A549 (cell line): ENCODE data around the gene ZFYVE27. TPM values are rescaled to one million over a fixed set of nuclear protein-coding genes. Genes with fewer than 3 reads are reported as not detected.

Source experiments
- ATAC-seq, 2 experiments: fragments of 200-7000 bp in 1 of 2; fragments of >200 bp in 1 of 2; cut with Nextera tagmentation in 1 of 2; cut with Tn5 transposase in 1 of 2; 3 replicates each; pipeline versions ENCODE4 v1.8.0 to v1.9.1; 2018 to 2020; ENCODE audit warnings: mild to moderate bottlenecking in 1 of 2, moderate library complexity in 1 of 2
- CTCF ChIA-PET: fragments of 300-600 bp; sonication (Branson Sonifier 250); formaldehyde crosslinking; extraction: SDS; loops from one replicate; lab custom pipeline; 2021; ENCODE audit warnings: antibody characterized with exemption, inconsistent platforms; lab: Yijun Ruan, JAX
- POLR2A ChIA-PET: fragments of 350-600 bp; formaldehyde crosslinking; extraction: SDS; loops from one replicate; lab custom pipeline; 2021; ENCODE audit warnings: antibody characterized with exemption, inconsistent platforms; lab: Yijun Ruan, JAX
- DNase-seq, 2 experiments: peaks; one replicate each; pipeline versions ENCODE4 v3.0.0 to v3.0.0-alpha.2; 2011 to 2016; ENCODE audit warnings: low read depth in 1 of 2, low spot score in 1 of 2
- FAIRE-seq: peaks from 2 replicates; lab custom pipeline; 2011; peaks lifted over from hg19 to GRCh38; lab: Jason Lieb, UNC
- H3K27ac ChIP-seq, 2 experiments: fragments of >200 bp; sonication (Bioruptor Twin); formaldehyde crosslinking; 3 replicates each; pipeline ENCODE4 v1.5.1; 2016 to 2017
- H3K4me1 ChIP-seq: fragments of >200 bp; sonication (Bioruptor Twin); formaldehyde crosslinking; 3 replicates; pipeline ENCODE4 v1.6.1; 2016
- H3K4me2 ChIP-seq: fragments of >200 bp; sonication (Bioruptor Twin); formaldehyde crosslinking; 3 replicates; pipeline ENCODE4 v1.6.1; 2016
- H3K4me3 ChIP-seq: fragments of >200 bp; sonication (Bioruptor Twin); formaldehyde crosslinking; 3 replicates; pipeline ENCODE4 v1.5.1; 2016
- H3K9me3 ChIP-seq: fragments of >200 bp; sonication (Bioruptor Twin); formaldehyde crosslinking; 3 replicates; pipeline ENCODE4 v1.6.1; 2016
- CBX2 ChIP-seq: fragments of 200-600 bp; sonication (generic); IDR thresholded peaks from 2 replicates; pipeline ENCODE4 v1.6.1; 2016; ENCODE audit warnings: low read depth, mild to moderate bottlenecking, borderline replicate concordance
- CBX8 ChIP-seq: fragments of 200-600 bp; sonication (generic); IDR thresholded peaks from 2 replicates; pipeline ENCODE4 v1.6.1; 2016
- CHD2 ChIP-seq: fragments of 150-350 bp; IDR thresholded peaks from 2 replicates; pipeline ENCODE4 v1.6.1; 2014; ENCODE audit warnings: low read length; ENCODE audit not compliant: partially characterized antibody
- EP300 ChIP-seq, 2 experiments: fragments of >200 bp; sonication (Bioruptor Twin); formaldehyde crosslinking; IDR thresholded peaks; 2 replicates in 1 of 2; 3 replicates in 1 of 2; pipeline ENCODE4 v1.6.1; 2016 to 2017
- FOSB ChIP-seq: fragments of 250-450 bp; sonication (Bioruptor Pico); IDR thresholded peaks from 2 replicates; pipeline ENCODE4 v1.5.0; 2020; ENCODE audit warnings: mild to moderate bottlenecking, moderate library complexity
- FOSL2 ChIP-seq, 2 experiments: fragments of 450-650 bp in 1 of 2; fragments of >200 bp in 1 of 2; sonication (Bioruptor Twin) in 1 of 2; formaldehyde crosslinking; IDR thresholded peaks; 2 replicates each; pipeline versions ENCODE4 v1.5.0 to v1.6.1; 2016 to 2020; ENCODE audit warnings: mild to moderate bottlenecking in 1 of 2, moderate library complexity in 1 of 2
- HDAC2 ChIP-seq: fragments of 200-600 bp; sonication (generic); IDR thresholded peaks from 2 replicates; pipeline ENCODE4 v1.6.1; 2016
- HEYL ChIP-seq: fragments of 250-450 bp; sonication (Bioruptor Pico); IDR thresholded peaks from 2 replicates; pipeline ENCODE4 v1.8.0; 2021; ENCODE audit warnings: mild to moderate bottlenecking, moderate library complexity
- HOXA7 ChIP-seq: fragments of 250-450 bp; sonication (Bioruptor Pico); IDR thresholded peaks from 2 replicates; pipeline ENCODE4 v1.5.0; 2020; ENCODE audit warnings: mild to moderate bottlenecking, moderate library complexity
- HOXB13 ChIP-seq: fragments of 250-450 bp; sonication (Bioruptor Pico); IDR thresholded peaks from 2 replicates; pipeline ENCODE4 v1.5.0; 2020; ENCODE audit warnings: low read depth, mild to moderate bottlenecking, moderate library complexity
- HOXB5 ChIP-seq: fragments of 250-450 bp; sonication (Bioruptor Pico); IDR thresholded peaks from 2 replicates; pipeline ENCODE4 v1.5.0; 2020; ENCODE audit warnings: mild to moderate bottlenecking, moderate library complexity
- JUN ChIP-seq, 2 experiments: fragments of >200 bp; sonication (Bioruptor Twin); formaldehyde crosslinking; IDR thresholded peaks; 2 replicates in 1 of 2; 3 replicates in 1 of 2; pipeline ENCODE4 v1.6.1; 2016 to 2017
- KDM5A ChIP-seq: fragments of 200-600 bp; sonication (generic); IDR thresholded peaks from 2 replicates; pipeline ENCODE4 v1.6.1; 2016; ENCODE audit warnings: antibody characterized with exemption, mild to moderate bottlenecking
- MAFK ChIP-seq: fragments of 450-650 bp; IDR thresholded peaks from 2 replicates; pipeline ENCODE4 v1.6.1; 2014; ENCODE audit not compliant: partially characterized antibody
- MAZ ChIP-seq: fragments of 150-350 bp; IDR thresholded peaks from 2 replicates; pipeline ENCODE4 v1.6.1; 2014; ENCODE audit warnings: antibody characterized with exemption, low read depth, low read length, borderline replicate concordance
- MYC ChIP-seq: IDR thresholded peaks from 2 replicates; pipeline ENCODE4 v1.6.1; 2012; ENCODE audit warnings: mild to moderate bottlenecking, inconsistent platforms, low read length, improper control_type of control experiment, borderline replicate concordance
- NR3C1 ChIP-seq: fragments of >200 bp; sonication (Bioruptor Twin); formaldehyde crosslinking; IDR thresholded peaks from 3 replicates; pipeline ENCODE4 v1.6.1; 2017
- POLR2A ChIP-seq: IDR thresholded peaks from 2 replicates; pipeline ENCODE4 v1.6.1; 2012; ENCODE audit warnings: mild to moderate bottlenecking, low read length
- RFX5 ChIP-seq: fragments of 450-650 bp; IDR thresholded peaks from 2 replicates; pipeline ENCODE4 v1.7.1; 2014; ENCODE audit warnings: antibody characterized with exemption, mild to moderate bottlenecking, moderate library complexity
- SMC3 ChIP-seq: fragments of >200 bp; sonication (Bioruptor Twin); formaldehyde crosslinking; IDR thresholded peaks from 3 replicates; pipeline ENCODE4 v1.6.1; 2018; ENCODE audit warnings: inconsistent platforms
- ZNF302 ChIP-seq: fragments of 250-450 bp; sonication (Bioruptor Pico); IDR thresholded peaks from 2 replicates; pipeline ENCODE4 v1.9.0; 2021; ENCODE audit warnings: inconsistent platforms, mild to moderate bottlenecking, moderate library complexity
- WGBS: methylation state at CpG from one replicate; pipeline ENCODE4 v1.1.6; 2017; ENCODE audit errors: missing lambda C conversion rate; 5-methylcytosine and 5-hydroxymethylcytosine counted together
- polyA plus RNA-seq, 4 experiments: library from polyadenylated mRNA; depleted of rRNA in 3 of 4; stranded (reverse); fragments of >200 nt; fragmentation: RNase III in 1 of 4; extraction: RNeasy Plus Mini Kit Qiagen cat#74134 plus additional on column Dnase treatment in 1 of 4; gene quantifications; 2 replicates in 3 of 4; 3 replicates in 1 of 4; pipeline ENCODE4 v1.2.3, GENCODE V29; 2011 to 2017
- TF ChIP-seq, protein P1 (sequence below): fragments of >200 bp; sonication (Bioruptor Twin); formaldehyde crosslinking; IDR thresholded peaks from 3 replicates; pipeline ENCODE4 v1.5.1; 2016
- TF ChIP-seq, protein P2 (sequence below): fragments of 150-350 bp; IDR thresholded peaks from 2 replicates; pipeline ENCODE4 v1.6.1; 2014; ENCODE audit warnings: low read depth, mild to moderate bottlenecking, low read length
- TF ChIP-seq, protein P3 (sequence below): fragments of 450-650 bp; IDR thresholded peaks from 2 replicates; pipeline ENCODE4 v1.6.1; 2014; ENCODE audit warnings: antibody characterized with exemption

ZFYVE27 gene
- polyA plus RNA-seq, 2 of the 4 experiments (the other 2 are of a cell fraction), result 17.1 to 20.1 TPM

DNA sequence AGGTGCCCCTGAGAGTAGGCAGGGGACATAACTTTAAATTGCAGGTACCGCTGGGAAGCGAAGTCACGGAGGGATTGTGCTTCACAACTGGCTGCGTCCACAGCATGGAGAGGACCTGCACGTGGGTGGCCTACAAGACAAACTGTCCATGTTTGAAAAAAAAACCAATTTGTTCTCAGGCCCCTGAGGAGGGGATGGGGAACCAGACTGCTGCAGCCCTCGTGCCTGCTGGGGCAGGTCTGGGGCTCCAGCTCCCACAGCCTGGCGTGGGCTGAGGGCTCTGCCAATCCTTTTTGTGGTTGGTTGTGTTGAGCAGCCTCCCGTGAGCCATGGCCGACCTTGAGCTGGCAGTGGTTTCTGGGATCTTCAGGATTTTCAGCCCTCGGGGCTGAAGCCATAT is 25.1 kb downstream of the ZFYVE27 start:
- TF ChIP-seq JUN (IDR thresholded peaks at IDR 0.05) (no peak), CBX2 (no peak), HEYL (CRISPR knock-in tag) (no peak), FOSB (CRISPR knock-in tag) (no peak), HOXB5 (no peak), CBX8 (no peak), HOXB13 (CRISPR knock-in tag) (no peak), SMC3 (no peak), CHD2 (no peak), MYC (no peak), MAFK (no peak)
- TF ChIP-seq, protein P1, sequence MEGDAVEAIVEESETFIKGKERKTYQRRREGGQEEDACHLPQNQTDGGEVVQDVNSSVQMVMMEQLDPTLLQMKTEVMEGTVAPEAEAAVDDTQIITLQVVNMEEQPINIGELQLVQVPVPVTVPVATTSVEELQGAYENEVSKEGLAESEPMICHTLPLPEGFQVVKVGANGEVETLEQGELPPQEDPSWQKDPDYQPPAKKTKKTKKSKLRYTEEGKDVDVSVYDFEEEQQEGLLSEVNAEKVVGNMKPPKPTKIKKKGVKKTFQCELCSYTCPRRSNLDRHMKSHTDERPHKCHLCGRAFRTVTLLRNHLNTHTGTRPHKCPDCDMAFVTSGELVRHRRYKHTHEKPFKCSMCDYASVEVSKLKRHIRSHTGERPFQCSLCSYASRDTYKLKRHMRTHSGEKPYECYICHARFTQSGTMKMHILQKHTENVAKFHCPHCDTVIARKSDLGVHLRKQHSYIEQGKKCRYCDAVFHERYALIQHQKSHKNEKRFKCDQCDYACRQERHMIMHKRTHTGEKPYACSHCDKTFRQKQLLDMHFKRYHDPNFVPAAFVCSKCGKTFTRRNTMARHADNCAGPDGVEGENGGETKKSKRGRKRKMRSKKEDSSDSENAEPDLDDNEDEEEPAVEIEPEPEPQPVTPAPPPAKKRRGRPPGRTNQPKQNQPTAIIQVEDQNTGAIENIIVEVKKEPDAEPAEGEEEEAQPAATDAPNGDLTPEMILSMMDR, result no peak
- TF ChIP-seq, protein P2, sequence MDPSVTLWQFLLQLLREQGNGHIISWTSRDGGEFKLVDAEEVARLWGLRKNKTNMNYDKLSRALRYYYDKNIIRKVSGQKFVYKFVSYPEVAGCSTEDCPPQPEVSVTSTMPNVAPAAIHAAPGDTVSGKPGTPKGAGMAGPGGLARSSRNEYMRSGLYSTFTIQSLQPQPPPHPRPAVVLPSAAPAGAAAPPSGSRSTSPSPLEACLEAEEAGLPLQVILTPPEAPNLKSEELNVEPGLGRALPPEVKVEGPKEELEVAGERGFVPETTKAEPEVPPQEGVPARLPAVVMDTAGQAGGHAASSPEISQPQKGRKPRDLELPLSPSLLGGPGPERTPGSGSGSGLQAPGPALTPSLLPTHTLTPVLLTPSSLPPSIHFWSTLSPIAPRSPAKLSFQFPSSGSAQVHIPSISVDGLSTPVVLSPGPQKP, result no peak
- 91% methylated on average over 10 of the region's 10 CpGs for WGBS
- ATAC-seq, result no peak
- CTCF ChIA-PET, result interaction anchor here (0.6 to 7.5 kb wide), 9 partner anchors 9 to 295 kb away, joined by 3 to 75 read pairs (median 12); partner anchors contain the start of gene SFRP5
- POLR2A ChIA-PET, result no interaction called here
- no peak for FAIRE-seq
- Histone ChIP-seq H3K4me2 (no peak overlapping the region), H3K4me3 (no peak overlapping the region), H3K27ac (no peak overlapping the region; a peak in 1 of 6 replicates), H3K9me3 (no peaks in the 10 kb centered on the region), H3K4me1 (no peaks in the 10 kb centered on the region)
- DNase-seq, result no peak

DNA sequence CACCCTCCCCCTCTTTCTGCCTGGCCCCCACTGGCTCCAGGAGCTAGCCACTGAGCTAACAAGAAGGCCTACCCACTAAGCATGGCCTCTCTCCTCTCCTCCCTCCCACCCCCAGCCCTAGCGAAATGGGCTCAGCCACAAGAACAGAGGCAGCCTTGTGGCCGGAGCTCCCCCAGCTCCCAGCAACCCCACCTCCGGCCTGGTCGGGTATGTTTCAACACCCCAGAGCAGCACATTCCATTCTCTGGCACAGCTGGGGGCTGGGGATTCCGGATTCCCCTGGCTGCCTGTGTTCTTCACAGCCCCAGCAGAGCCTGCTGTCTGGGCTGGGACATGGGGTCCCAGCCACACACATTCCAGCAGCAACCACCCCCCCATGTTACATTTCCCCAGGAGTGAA is 25.9 kb downstream of the ZFYVE27 start:
- DNase-seq (no peak), FAIRE-seq (no peak), ATAC-seq (no peak)
- ChIA-PET POLR2A (no interaction called here), CTCF (interaction anchor here (0.6 to 7.5 kb wide), 9 partner anchors 9 to 294 kb away, joined by 3 to 75 read pairs (median 12); partner anchors contain the start of gene SFRP5)
- 88% methylated on average over 1 of the region's 5 CpGs for WGBS
- Histone ChIP-seq H3K9me3 (no peaks in the 10 kb centered on the region), H3K4me3 (no peak overlapping the region), H3K4me2 (no peak overlapping the region), H3K4me1 (no peaks in the 10 kb centered on the region), H3K27ac (no peak overlapping the region; a peak in 1 of 6 replicates)
- TF ChIP-seq ZNF302 (CRISPR knock-in tag) (no peak), POLR2A (no peak), EP300 (IDR thresholded peaks at IDR 0.05) (no peak), HOXA7 (CRISPR knock-in tag) (no peak), MAZ (no peak), KDM5A (no peak), FOSL2 (IDR thresholded peaks at IDR 0.05) (no peak), FOSL2 (CRISPR knock-in tag; IDR thresholded peaks at IDR 0.05) (no peak), NR3C1 (no peak), HDAC2 (no peak), RFX5 (no peak)
- TF ChIP-seq, protein P3, sequence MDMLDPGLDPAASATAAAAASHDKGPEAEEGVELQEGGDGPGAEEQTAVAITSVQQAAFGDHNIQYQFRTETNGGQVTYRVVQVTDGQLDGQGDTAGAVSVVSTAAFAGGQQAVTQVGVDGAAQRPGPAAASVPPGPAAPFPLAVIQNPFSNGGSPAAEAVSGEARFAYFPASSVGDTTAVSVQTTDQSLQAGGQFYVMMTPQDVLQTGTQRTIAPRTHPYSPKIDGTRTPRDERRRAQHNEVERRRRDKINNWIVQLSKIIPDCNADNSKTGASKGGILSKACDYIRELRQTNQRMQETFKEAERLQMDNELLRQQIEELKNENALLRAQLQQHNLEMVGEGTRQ, result no peak
- TF ChIP-seq, all 56 proteins: peak for 0
